OCI-LY7 (cell line): ENCODE data around the gene MRPL11. TPM values are rescaled to one million over a fixed set of nuclear protein-coding genes. Genes with fewer than 3 reads are reported as not detected.

Experiments
- BruUV-seq: library from RNA; stranded (reverse); fragments of 400-500 nt; replicated peaks from 2 replicates; lab custom pipeline; 2021; lab: Mats Ljungman, UMichigan
- CTCF ChIA-PET: fragments of 300-600 bp; sonication (Branson Sonifier 250); formaldehyde crosslinking; loops from one replicate; lab custom pipeline; 2022; ENCODE audit warnings: antibody characterized with exemption; ENCODE audit not compliant: unreplicated experiment; lab: Charles Lee
- POLR2A ChIA-PET: fragments of 300-600 bp; sonication (Branson Sonifier 250); formaldehyde crosslinking; loops from one replicate; lab custom pipeline; 2022; ENCODE audit warnings: antibody characterized with exemption; lab: Charles Lee
- DNase-seq: peaks from one replicate; pipeline ENCODE4 v3.0.0-alpha.2; 2015; ENCODE audit warnings: low spot score
- H2AFZ ChIP-seq: fragments of 200-600 bp; sonication (generic), shearing (Covaris generic); 2 replicates; pipeline ENCODE4 v1.6.1; 2014; ENCODE audit warnings: mild to moderate bottlenecking, antibody characterized with exemption, low read length, moderate library complexity
- H3K27ac ChIP-seq: fragments of 200-600 bp; sonication (generic); 2 replicates; pipeline ENCODE4 v1.5.1; 2014; ENCODE audit warnings: mixed run types, low read depth, mild to moderate bottlenecking, moderate library complexity, low read length, inconsistent platforms; ENCODE audit not compliant: poor library complexity, severe bottlenecking
- H3K36me3 ChIP-seq: fragments of 200-600 bp; sonication (generic); 2 replicates; pipeline ENCODE4 v1.6.1; 2014; ENCODE audit warnings: mild to moderate bottlenecking, antibody characterized with exemption, low read length, moderate library complexity, mixed read lengths; ENCODE audit not compliant: insufficient read depth
- H3K4me1 ChIP-seq: fragments of 200-600 bp; sonication (generic); 2 replicates; pipeline ENCODE4 v1.5.1; 2014; ENCODE audit warnings: mild to moderate bottlenecking, low read length; ENCODE audit not compliant: insufficient read depth, poor library complexity, severe bottlenecking
- H3K4me2 ChIP-seq: fragments of 200-600 bp; sonication (generic); 2 replicates; pipeline ENCODE4 v1.6.1; 2014; ENCODE audit warnings: mild to moderate bottlenecking, low read length
- H3K4me3 ChIP-seq: fragments of 200-600 bp; sonication (generic); 2 replicates; pipeline ENCODE4 v1.5.1; 2014; ENCODE audit warnings: mild to moderate bottlenecking, low read depth, low read length; ENCODE audit not compliant: poor library complexity, severe bottlenecking
- H3K79me2 ChIP-seq: fragments of 200-600 bp; sonication (generic); 2 replicates; pipeline ENCODE4 v1.6.1; 2016; ENCODE audit warnings: low read depth, mild to moderate bottlenecking, low read length, moderate library complexity, mixed read lengths; ENCODE audit not compliant: insufficient read depth
- H3K9me2 ChIP-seq: fragments of 200-600 bp; sonication (generic); 2 replicates; pipeline ENCODE4 v1.6.1; 2016; ENCODE audit warnings: mild to moderate bottlenecking, low read length, mixed read lengths; ENCODE audit not compliant: insufficient read depth
- H3K9me3 ChIP-seq: fragments of 200-600 bp; sonication (generic); 2 replicates; pipeline ENCODE4 v1.6.1; 2014; ENCODE audit warnings: mild to moderate bottlenecking, mixed run types, low read length, mixed read lengths
- H4K20me1 ChIP-seq: fragments of 200-600 bp; sonication (generic); 2 replicates; pipeline ENCODE4 v1.6.1; 2014; ENCODE audit warnings: mild to moderate bottlenecking, antibody characterized with exemption, low read length, moderate library complexity, mixed read lengths; ENCODE audit not compliant: insufficient read depth
- EZH2phosphoT487 ChIP-seq: fragments of 200-600 bp; sonication (generic); IDR thresholded peaks from 2 replicates; pipeline ENCODE4 v1.6.1; 2018; ENCODE audit warnings: low read depth, borderline replicate concordance, mild to moderate bottlenecking, mixed run types, antibody characterized with exemption, low read length, moderate library complexity, mixed read lengths
- intact Hi-C: fragments of 100-400 bp; cut with micrococcal nuclease; formaldehyde crosslinking; loops from one replicate; pipeline ENCODE4 v1.10.0; 2022; ENCODE audit not compliant: unreplicated experiment
- total RNA-seq, 2 experiments: library from RNA; depleted of rRNA in 1 of 2; stranded (reverse); fragments of >200 nt in 1 of 2; shearing (Covaris generic) in 1 of 2; gene quantifications; 2 replicates each; pipeline ENCODE4 v1.2.3, GENCODE V29; 2014 to 2022
- TF ChIP-seq, protein P1 (sequence below): fragments of 200-600 bp; sonication (generic); conservative IDR thresholded peaks from 2 replicates; pipeline ENCODE4 v1.5.1; 2014; ENCODE audit warnings: mild to moderate bottlenecking, antibody characterized with exemption, low read length, moderate library complexity, mixed read lengths

MRPL11 gene
- total RNA-seq, 2 experiments from 2014 or later = 88.6 to 101 TPM

DNA sequence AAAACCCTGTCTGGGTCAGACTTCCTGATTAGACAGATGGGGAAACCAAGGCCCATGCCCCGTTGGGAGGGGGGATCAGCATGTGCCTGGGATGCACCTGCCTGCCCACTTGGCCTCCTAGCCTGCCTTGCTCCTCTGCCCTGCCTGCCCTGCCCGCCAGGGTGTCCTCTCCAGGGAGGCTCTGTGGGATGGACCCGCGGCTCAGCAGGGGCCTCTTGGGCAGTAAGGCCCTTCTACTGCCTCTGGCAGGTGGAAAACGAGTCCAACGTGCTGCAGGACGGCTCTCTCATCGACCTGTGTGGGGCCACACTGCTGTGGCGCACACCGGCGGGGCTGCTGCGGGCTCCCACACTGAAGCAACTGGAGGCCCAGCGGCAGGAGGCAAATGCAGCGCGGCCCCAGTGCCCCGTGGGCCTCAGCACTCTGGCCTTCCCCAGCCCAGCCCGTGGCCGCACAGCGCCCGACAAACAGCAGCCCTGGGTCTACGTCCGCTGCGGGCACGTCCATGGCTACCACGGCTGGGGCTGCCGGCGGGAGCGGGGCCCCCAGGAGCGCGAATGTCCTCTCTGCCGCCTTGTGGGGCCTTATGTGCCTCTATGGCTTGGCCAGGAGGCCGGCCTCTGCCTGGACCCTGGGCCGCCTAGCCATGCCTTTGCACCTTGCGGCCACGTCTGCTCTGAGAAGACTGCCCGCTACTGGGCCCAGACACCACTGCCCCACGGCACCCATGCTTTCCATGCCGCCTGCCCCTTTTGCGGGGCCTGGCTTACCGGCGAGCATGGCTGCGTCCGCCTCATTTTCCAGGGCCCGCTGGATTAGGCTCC lies 36.9 kb upstream of the MRPL11 start:
- POLR2A ChIA-PET = no interaction called here
- Histone ChIP-seq H3K4me2 (no peak overlapping the region), H3K9me3 (no peaks in the 10 kb centered on the region), H3K9me2 (no peaks in the 10 kb centered on the region), H3K4me3 (no peak overlapping the region), H3K4me1 (peaks cover 6% of the 10 kb centered on the region), H3K79me2 (peaks cover under 1% of the 10 kb centered on the region; the same call in 1 of the 2 replicates), H3K27ac (no peak overlapping the region), H4K20me1 (no peaks in the 10 kb centered on the region), H2AFZ (no peak overlapping the region), H3K36me3 (no peaks in the 10 kb centered on the region)
- TF ChIP-seq, protein P1, sequence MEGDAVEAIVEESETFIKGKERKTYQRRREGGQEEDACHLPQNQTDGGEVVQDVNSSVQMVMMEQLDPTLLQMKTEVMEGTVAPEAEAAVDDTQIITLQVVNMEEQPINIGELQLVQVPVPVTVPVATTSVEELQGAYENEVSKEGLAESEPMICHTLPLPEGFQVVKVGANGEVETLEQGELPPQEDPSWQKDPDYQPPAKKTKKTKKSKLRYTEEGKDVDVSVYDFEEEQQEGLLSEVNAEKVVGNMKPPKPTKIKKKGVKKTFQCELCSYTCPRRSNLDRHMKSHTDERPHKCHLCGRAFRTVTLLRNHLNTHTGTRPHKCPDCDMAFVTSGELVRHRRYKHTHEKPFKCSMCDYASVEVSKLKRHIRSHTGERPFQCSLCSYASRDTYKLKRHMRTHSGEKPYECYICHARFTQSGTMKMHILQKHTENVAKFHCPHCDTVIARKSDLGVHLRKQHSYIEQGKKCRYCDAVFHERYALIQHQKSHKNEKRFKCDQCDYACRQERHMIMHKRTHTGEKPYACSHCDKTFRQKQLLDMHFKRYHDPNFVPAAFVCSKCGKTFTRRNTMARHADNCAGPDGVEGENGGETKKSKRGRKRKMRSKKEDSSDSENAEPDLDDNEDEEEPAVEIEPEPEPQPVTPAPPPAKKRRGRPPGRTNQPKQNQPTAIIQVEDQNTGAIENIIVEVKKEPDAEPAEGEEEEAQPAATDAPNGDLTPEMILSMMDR = no peak
- TF ChIP-seq EZH2phosphoT487 = no peak
- CTCF ChIA-PET = no interaction called here
- intact Hi-C loops = no loop called here
- no peak for DNase-seq
- no TSS peak for BruUV-seq

DNA sequence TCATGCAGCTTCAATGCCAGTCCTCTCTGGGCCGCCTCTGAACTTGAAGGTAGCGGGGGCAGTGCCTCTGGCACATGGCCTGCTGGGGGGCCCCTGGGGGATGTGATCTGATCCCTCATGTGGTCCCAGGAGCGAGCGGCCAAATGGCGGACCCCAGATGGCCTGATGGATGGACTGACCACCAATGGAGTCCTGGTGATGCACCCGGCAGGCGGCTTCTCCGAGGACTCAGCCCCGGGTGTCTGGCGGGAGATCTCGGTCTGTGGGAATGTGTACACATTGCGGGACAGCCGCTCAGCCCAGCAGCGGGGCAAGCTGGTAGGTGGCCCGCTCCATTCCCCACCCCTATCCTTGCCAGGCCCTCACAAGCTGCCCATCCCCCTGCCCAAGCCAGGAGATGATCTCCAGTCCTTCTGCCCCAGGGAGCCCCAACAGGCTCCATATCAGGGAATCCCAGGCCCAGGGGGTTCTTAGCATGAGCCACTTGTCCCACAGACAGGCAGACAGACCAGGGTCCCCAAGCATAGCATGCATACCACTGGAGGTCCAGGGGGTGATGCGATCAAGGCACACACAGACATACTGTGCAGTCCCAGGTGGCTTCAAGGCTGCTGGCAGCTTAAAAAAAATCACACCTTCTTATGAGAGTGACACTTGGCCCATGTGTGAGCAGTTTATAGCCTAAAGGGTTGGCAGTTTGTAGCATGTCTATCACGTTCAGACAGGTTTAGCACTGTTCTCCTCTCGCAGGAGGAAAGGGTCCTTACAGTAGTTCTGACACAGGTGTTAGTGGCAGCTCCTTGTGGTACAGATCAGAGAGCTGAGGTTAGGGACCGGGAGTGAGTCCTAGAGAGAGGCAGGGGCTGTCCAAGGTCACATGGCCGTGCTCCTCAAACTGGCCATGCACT lies 35.2 kb upstream of the MRPL11 start:
- no peak overlapping the region for H3K4me2 ChIP-seq
- no peak for DNase-seq
- H3K9me2 ChIP-seq = no peaks in the 10 kb centered on the region
- H3K9me3 ChIP-seq = no peaks in the 10 kb centered on the region
- no peak overlapping the region for H3K4me3 ChIP-seq
- H3K36me3 ChIP-seq = no peaks in the 10 kb centered on the region
- H3K4me1 ChIP-seq = no peaks in the 10 kb centered on the region
- no TSS peak for BruUV-seq
- no peak overlapping the region for H3K27ac ChIP-seq
- intact Hi-C loops = no loop called here
- no peaks in the 10 kb centered on the region for H3K79me2 ChIP-seq
- H4K20me1 ChIP-seq = no peaks in the 10 kb centered on the region
- ChIA-PET POLR2A (no interaction called here), CTCF (no interaction called here)
- H2AFZ ChIP-seq = no peak overlapping the region
- no peak for TF ChIP-seq EZH2phosphoT487
- TF ChIP-seq, protein P1 = no peak
